Activated T-cell treated with anti-CD3 and anti-CD28 coated beads for 48 hours (primary cell): ENCODE measurements around the gene MMP24OS.

Experiments used
- DNase-seq: peaks from one replicate; pipeline ENCODE4 v3.0.0-alpha.2; 2020; ENCODE audit warnings: low read depth

The MMP24OS gene

DNA sequence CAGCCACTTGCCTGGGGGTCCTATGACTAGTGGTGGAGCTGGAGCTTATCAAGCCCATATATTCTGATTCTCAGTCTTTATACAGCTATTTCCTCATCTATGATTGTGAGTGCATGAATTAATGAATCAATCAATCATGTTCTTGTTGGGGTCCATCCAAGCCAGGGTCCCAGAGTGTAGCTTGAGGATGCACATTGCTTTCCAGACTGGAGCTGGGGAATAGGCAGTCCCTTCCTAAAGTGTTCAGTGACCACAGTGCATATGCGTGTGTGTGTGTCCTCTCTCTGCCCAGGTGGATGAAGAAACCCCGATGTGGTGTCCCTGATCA, 26.3 kb downstream of the MMP24OS start:
- DNase-seq = no peak

DNA sequence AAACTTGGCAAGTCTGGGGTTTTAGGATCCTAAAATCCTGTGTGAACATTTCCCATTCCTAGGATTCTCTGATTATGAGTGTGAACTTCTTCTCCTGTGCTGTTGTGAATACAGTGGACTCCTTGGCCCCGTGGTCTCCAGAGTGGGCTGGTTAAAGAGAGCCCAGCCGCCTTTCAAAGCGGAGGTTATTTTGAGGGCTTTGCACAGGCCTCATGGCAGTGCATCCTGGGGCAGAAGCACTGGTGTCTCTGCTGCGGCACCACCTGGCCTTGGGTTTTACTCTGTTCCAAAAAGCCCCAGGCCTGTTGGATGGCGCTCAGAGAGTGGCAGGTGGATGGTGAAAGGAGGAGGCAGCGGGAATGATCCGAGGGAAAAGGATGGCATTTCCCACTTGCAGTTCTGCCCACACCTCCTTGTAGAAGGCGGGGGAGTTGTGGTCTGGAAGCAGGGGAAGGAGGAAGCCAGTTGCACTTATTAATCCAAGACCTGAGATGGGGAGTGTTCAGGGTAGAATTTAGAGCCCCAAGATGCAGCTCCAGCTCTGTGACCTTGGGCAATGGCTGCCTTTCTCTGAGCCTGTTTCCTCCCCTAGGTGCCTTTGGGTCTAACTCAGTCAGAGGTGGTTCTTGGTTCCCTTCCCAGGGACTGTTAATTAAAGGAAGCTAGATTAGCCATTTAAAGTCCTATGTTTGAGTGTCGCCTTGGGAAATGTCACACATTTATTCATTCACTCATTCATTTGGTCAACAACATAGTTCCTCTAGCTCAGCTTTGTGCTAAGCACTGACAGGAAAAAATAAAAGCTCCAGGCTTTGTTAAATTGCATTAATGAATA, 29.1 kb downstream of the MMP24OS start:
- no peak for DNase-seq

DNA sequence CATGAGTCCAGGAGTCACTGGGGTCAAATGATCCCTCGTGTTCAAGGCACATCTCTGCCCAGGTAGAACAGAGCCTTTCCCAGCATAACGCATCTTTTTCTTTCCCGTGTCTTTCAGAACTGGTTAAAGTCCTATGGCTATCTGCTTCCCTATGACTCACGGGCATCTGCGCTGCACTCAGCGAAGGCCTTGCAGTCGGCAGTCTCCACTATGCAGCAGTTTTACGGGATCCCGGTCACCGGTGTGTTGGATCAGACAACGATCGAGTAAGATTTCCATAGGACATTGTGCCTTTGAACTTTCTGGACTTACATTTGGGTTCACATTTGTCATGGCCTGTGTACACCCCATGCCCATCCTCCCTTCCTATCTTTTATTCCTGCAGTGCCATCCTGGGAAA, 31.2 kb downstream of the MMP24OS start:
- DNase-seq = no peak

DNA sequence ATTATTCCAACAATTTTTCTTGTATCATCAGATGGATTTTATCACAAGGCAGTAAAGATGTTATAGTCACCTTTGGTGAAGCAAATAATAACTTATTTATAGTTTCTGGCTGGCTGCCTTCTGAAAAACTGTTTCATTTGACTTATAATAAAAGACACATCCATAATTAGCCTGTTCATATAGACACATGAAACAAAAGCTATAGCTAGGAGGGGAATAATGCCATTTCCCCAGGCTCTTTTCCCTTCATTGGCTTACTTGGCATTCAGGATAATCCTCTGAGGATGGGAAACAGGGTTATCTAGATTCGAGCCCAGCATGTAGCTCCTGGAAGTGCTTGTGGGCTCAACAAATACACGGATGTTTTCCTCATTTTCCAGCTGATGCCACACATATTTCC, 33.9 kb downstream of the MMP24OS start:
- no peak for DNase-seq

DNA sequence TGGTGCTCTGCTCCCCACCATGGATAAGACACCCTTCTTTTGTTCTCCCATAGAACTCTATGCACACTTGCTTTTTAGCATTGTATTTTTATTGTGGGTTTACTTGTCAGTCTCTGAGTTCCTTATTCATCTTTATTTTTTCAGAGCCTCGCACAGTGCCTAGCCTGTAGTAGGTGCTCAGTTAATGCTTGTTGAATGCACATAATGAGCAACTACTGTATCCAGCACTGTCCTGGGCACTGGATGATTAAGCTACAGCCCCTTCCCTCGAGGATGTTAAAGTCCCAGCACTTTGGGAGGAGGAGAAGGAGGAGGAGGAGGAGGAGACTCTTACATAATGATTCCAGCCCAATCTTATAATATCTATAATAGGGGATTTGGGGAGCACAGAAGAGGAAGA, 34.6 kb downstream of the MMP24OS start:
- no peak for DNase-seq

DNA sequence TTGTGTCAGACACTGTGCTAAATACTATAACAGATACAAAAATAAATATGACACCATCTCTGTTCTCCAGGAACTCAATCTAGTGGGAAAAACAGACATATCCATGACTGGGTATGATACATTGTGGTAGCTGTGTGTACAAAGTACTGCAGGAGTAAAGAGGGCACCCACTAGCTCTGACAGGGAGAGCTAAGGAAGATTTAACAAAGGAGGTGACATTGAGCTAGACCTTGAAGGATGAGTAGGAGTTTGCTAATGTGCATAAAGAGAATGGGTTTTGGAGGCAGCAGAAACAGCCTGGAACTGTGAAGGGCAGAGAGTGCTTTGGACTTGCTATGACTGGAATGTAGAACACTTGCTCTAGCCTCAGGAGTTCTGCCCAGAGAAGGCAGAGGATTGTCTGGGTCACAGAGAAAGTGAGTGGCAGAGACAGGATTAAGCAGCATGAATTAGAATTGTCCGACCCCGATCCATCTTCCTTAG, 37.1 kb downstream of the MMP24OS start:
- no peak for DNase-seq

DNA sequence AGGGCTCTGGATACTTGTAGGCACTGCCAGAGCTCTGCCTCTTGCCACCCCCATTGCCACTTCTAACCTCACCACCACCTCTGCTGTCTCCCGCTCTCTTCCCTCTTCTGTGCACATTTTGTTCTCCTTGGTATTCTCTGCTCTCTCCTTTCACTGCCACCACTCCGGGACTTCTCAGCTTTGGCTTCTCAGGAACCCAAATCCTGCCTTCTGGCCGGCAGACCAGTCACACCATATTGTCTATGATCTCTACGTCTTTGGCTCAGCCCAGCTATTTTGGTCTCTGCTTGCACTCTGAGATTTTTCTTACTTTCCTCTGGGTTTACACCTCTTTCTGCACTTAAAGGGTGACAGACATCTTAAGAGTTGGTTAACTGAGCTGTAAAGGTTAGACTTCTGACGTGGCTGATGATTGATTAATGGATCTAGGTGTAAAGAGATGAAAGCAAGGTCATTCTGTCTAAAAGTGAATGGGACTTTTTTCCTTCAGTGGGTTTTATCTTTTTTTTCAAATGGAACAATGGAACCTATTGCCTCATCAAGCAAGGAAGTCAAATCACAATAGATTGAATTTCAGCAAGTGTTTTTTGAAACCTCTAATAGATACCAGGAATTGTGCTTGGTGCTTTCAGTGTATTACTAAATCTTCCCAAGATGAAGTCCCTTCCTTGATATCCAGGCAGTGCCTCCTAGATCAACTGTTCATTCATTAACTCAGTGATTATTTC, 37.7 kb downstream of the MMP24OS start:
- DNase-seq = no peak

DNA sequence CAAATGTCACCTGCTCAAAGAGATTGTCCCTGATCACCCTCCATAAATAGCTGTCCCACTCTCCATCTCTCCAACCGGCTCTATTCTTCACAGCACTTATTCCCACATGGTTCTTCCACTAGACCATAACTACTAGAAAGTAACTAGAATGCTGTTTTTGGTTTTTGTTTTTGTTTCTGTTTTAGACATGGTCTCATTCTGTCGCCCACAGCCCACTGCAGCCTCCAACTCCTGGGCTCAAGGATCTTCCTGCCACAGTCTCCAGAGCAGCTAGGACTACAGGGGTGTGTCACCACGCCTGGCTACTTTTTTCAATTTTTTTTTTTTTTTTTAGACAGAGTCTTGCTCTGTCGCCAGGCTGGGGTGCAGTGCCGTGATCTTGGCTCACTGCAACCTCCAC, 39.2 kb downstream of the MMP24OS start:
- DNase-seq = no peak

DNA sequence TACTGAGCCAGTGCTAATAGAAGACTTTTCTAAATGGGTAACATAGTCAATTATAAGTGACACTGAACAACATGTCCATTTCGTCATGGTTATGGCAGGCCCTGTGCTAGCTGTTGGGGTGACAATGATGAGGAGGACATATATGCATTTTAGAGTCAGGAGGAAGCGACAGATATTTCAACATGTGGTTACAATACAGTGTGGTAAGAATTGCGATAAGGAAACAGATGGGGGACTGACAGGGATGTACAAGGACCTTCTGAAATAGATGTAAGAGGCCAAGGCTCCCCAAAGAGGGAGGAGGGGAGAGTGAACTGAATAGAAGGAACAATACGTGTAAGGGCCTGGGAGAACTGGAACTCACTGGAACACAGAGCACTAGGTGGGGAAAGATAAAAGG, 39.8 kb downstream of the MMP24OS start:
- no peak for DNase-seq

DNA sequence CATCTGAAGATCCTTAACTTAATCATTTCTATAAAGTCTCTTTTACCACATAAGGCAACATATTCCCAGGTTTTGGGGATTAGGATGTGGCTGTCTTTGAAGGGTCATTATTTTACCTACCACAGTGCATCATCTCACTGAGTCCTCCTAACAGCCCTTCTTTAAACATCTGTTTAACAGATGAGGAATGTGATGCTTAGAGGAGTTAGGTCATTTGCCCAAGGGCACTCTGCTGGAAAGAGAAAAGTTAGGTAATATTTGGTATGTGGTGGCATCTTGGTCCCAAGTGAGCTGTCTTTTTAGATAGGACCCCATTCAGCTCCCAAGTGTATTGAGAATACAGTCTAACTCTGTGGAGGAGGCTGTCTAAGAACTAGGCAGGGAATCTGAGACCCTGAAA, 40.4 kb downstream of the MMP24OS start:
- no peak for DNase-seq

DNA sequence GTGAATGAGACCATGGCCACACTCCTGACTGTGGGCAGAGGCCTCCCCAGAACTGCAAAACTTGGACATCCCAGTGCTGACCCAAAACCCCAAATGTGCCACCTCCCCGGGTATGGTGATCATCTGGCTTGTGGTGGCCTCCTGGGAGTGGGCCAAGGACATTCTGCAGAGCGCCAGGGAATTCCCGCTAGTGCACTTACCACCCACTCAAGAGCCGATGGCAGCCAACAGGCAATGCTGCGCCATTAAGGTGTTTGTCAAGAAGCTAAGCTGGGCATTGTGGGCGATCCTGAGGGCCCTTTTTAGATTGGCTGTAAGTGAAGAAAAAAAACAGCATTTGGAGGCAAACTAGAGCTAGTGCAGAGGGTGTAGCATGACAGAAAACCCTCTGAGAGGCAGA, 42.0 kb downstream of the MMP24OS start:
- DNase-seq = no peak

DNA sequence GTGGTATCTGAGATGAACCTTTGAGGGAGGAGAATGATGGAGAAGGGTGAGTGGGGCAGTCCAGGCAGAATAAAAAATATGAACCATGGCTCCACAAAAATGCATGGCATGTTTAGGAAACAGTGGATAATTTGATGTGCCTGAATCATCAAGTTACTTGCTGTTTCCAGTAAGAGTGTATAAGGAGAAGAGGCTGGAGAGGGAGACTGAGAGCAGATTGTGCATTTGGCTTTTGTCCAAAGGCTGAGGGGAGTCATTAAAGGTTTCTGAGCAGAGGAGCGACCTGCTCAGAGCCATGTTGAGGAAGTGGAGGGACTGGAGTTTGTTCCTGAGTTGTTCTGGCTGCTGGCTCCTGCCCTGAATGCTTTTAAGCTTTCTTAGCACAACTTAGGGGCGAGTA, 45.3 kb downstream of the MMP24OS start:
- DNase-seq = no peak

DNA sequence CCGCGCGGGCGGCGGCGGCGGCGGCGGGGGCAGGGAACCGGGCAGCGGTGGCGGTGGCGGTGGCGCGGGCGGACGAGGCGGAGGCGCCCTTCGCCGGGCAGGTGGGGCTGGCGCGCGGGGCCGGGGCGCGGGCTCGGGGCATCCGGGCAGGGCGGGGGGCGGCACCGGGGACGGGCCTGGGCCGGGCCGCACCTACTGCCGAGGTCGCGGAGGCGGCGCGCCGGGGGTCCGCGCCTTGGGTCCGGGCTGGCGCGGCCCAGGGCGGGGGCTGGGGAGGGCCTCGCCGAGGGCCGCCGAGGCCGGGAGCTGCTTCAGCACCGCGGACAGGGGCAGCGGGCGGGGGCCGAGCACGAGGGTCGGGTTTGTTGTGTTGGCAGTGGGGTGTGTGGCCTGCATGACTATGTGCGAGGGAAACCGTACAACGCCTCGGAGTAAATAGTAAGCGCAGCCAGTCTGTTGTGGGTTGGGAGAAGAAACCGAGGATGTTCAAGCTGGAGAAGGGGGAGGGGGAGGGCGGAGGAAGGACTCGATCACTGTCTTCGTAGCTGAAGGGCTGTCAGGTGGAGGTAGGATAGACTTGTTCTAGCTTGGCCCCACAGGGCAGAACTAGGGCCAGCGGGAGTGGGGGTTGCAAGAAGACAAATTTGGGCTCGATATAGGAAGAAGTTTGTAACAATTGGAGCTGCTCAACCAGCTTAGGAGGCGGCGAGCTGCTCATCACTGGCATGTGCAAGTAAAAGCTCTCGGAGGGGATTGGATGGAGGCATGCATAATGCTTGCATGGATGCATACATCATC, 50.8 kb downstream of the MMP24OS start:
- DNase-seq = peak; percentile 45
